Spleen (tissue), 7 donors: Measurements from ENCODE around the gene TACR1.

ENCODE experiments used
- POLR2A ChIP-seq, 3 donors: fragments of 450-650 bp; IDR thresholded peaks; one replicate each; pipeline ENCODE4 v1.5.1; 2017; ENCODE audit warnings: antibody characterized with exemption in 3 of 3, mild to moderate bottlenecking in 1 of 3
- POLR2AphosphoS5 ChIP-seq, 3 donors: sonication (generic); formaldehyde crosslinking; IDR thresholded peaks; one replicate each; pipeline ENCODE4 v1.5.1; 2017; ENCODE audit warnings: antibody characterized with exemption in 3 of 3
- TF ChIP-seq, protein P1 (sequence below), 11 experiments: fragments of 200-600 bp in 7 of 11; fragments of 450-650 bp in 4 of 11; sonication (generic) in 4 of 11; IDR thresholded peaks in 8 of 11; conservative IDR thresholded peaks in 3 of 11; 1 replicate in 7 of 11; 2 replicates in 4 of 11; pipeline versions ENCODE4 v1.4.0 to v1.8.0; 2016 to 2021; ENCODE audit warnings: antibody characterized with exemption in 11 of 11, inconsistent platforms in 4 of 11, mild to moderate bottlenecking in 1 of 11
- donor health status: DM: no; HTN: no; CAD: no; lungs with moderate emphysema.
- donor health status: DM: no; HTN: no; CAD: no.
- donor health status: DM: no; HTN: no; CAD: no.

DNA sequence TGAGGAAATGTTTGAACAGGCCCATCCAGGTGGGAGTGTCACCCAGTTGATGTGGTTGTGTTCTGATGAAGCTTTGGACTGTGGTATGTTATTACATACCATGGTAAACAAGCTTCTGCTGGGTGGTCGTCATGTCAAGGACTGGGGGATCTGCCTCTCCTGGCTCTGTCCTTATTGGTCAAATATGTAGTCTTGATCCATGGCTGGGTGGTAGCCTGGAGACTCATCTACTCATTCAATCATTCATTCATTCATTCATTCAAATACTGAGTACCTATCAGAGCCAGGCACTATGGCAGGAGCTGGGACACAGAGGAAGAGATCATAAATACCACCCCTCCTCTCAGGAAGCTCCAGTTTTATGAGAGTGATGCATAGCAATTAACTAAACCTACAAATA lies 60.8 kb downstream of the TACR1 start:
- TF ChIP-seq, protein P1, sequence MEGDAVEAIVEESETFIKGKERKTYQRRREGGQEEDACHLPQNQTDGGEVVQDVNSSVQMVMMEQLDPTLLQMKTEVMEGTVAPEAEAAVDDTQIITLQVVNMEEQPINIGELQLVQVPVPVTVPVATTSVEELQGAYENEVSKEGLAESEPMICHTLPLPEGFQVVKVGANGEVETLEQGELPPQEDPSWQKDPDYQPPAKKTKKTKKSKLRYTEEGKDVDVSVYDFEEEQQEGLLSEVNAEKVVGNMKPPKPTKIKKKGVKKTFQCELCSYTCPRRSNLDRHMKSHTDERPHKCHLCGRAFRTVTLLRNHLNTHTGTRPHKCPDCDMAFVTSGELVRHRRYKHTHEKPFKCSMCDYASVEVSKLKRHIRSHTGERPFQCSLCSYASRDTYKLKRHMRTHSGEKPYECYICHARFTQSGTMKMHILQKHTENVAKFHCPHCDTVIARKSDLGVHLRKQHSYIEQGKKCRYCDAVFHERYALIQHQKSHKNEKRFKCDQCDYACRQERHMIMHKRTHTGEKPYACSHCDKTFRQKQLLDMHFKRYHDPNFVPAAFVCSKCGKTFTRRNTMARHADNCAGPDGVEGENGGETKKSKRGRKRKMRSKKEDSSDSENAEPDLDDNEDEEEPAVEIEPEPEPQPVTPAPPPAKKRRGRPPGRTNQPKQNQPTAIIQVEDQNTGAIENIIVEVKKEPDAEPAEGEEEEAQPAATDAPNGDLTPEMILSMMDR (IDR thresholded peaks at IDR 0.05 in 8 of 11, conservative IDR thresholded peaks at IDR 0.05 in 3 of 11): no peak
- TF ChIP-seq POLR2A (IDR thresholded peaks at IDR 0.05) (no peak), POLR2AphosphoS5 (IDR thresholded peaks at IDR 0.05) (no peak)
